Measurements from ENCODE around the gene UGT2B10.
"Not testable (repeated sequence)": the region's sequence is repeated elsewhere in the genome, so short reads cannot be mapped to it uniquely, and the experiment has no call there.

UGT2B10 gene

GRCh38 chr4:68815617-68816409 lies at the start of gene UGT2B10:
Gene UGT2B10, plus strand, starts transcription at chr4:68815994. Its CDS starts 26 bp downstream, at chr4:68816020.
- not testable (repeated sequence) for DNase-seq

- DNase-seq: not testable (repeated sequence)
Measured at GRCh38 chr4:68771836-68772235, 44.0 kb upstream of the UGT2B10 start.

DNA sequence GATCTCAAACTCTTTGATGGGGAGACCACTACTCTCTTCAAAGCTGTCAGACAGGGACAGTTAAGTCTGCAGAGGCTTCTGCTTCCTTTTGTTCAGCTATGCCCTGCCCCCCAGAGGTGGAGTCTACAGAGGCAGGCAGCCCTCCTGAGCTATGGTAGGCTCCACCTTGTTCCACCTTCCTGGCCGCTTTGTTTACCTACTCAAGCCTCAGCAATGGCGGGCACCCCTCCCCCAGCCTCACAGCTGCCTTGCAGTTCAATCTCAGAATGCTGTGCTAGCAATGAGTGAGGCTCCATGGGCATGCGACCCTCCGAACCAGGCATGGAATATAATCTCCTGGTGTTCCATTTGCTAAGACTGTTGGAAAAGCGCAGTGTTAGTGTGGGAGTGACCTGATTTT lies 42.1 kb upstream of the UGT2B10 start:
- DNase-seq: no peak

DNA sequence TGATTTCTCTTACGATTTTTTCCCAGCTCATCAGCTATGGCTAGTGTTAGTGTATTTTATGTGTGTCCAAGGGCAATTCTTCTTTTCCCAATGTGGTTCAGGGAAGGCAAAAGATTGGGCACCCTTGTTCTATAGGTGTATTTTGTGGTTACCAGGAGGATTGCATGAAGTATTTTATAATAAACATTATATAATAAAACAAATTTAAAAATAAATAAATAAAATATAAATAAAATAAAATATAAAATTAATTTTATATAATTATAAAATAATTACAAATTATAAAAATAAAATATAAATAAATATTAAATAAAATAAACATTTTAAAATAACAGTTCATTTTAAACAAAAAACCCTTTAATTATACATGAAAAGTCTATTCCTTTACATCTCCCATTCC lies 35.6 kb upstream of the UGT2B10 start:
- DNase-seq: no peak

DNA sequence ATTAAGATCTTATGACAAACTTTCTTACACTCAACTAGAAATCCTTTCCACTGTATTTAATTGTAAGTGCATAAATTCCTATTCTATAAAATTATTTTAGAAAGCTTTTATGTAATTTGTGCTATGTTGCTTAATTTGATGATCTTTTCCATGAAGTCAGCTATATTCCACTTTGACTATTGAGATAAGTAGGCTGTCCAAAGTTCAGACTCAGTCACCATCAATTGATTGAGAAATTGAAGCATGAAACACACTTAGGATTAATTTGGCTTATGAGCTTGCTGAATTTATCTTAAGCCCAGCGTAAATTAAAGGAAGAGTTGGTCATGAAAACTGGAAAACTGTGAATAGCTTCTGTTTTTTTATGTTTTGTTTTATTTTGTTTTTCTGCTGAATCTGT lies 18.7 kb upstream of the UGT2B10 start:
- DNase-seq: no peak

DNA sequence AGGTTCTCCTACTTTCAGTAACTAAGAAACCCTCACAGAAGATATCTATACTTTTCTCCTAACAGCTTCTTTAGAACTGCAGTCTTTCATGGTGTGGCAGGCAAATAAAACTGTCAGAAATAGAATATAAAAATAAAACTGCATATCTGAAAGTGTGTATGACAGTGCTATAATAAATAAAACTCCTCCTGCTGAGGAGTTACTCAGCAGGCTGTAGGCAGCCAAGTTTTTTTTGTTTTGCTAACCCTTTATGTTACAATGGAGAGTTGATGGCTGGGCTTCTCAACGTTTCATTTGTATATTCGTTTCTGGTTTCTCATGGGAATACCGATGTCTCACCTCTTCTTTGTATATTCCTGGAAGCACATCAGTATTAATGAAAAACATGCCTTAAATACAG lies 18.2 kb upstream of the UGT2B10 start:
- DNase-seq: no peak

GRCh38 chr4:68803013-68803412 lies 12.8 kb upstream of the UGT2B10 start:
- DNase-seq: no peak

DNA sequence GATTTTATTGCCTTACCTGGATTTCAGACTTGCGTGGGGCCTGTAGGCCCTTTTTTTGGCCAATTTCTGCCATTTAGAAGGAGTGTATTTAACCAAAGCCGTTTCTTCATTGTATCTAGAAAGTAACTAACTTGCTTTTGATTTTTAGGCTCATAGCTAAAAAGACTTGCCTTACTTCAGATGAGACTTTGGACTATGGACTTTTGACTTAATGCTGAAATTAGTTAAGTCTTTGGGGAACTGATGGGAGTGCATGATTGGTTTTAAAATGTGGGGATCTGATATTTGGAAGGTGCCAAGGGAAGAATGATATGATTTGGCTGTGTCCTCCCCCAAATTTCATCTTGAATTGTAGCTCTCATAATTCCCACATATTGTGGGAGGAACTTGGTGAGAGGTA lies 7.7 kb upstream of the UGT2B10 start:
- no peak for DNase-seq

DNA sequence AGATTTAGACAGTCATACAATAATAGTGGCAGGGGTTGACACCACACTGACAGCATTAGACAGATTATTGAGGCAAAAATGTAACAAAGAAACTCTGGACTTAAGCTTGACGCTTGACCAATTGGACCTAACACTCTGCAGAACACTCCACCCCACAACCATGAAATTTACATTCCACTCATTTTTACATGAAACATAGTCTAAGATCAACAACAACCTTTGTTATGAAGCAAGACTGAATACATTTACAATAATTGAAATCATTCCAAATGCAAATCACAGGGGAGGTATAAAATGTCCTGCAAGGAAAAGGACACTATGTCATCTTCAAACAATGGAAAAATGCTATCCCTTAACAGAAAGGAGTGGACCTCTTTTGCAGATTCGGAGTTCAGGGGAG lies 4.9 kb upstream of the UGT2B10 start:
- DNase-seq: no peak

GRCh38 chr4:68816410-68817265 lies 844 bp downstream of the UGT2B10 start:
- not testable (repeated sequence) for DNase-seq

GRCh38 chr4:68817386-68817785 lies 1.6 kb downstream of the UGT2B10 start:
- no peak for DNase-seq

GRCh38 chr4:68818030-68818462 lies 2.3 kb downstream of the UGT2B10 start:
- DNase-seq: peak; percentile 27

DNA sequence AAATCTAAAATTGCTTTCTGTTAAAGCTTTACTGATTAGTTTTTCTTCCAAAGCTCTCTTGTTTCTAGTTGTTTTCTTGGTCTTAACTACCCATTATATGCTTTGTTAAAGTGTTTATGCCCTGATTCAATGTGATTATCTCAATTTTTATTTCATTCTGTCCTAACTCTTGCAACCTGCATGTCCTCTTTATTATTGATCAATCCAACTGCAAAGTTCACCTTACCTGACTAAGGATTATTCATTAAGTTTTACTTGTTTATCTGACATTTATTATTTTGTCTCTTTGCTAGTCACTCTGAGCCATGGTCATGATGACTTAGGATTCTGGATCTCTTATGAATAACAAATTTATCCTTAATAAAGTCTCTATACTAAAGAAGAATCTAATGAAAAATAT lies 15.8 kb downstream of the UGT2B10 start:
- DNase-seq: no peak

DNA sequence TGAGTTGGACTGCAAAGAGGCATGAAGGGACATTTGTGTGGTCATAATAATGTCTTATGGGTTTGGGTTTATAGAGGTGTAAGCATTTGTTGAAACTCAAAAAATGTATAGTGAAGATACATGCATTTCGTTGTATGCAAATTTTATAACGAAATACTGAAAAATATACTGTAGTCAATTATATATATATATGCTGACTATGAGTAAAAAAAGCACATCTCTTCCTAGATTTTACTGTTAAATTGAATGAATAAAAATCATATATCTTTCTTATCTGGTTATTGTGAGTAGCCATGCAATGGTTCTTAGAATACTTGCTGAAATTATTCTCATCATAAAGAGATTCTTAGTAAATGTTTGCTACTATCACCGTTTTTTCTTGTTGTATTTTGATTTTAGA lies 34.5 kb downstream of the UGT2B10 start:
- DNase-seq: no peak

DNA sequence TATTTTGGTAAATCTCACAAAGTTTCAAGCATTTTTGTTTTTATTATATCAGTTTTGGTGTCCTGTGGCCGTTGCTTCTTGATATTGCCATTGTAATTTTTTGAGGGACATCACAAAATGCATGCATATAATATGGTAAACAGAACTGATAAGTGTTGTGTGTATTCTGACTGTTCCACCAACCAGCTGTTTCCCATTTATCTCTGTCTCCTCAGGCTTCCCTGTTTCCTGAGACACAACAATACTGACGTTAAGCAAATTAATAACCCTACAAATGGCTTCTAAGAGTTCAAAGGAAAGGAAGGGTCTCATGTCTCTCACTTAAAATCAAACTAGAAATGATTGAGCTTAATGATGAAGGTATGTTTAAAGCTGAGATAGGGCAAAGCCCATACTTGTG lies 40.0 kb downstream of the UGT2B10 start:
- DNase-seq: no peak

DNA sequence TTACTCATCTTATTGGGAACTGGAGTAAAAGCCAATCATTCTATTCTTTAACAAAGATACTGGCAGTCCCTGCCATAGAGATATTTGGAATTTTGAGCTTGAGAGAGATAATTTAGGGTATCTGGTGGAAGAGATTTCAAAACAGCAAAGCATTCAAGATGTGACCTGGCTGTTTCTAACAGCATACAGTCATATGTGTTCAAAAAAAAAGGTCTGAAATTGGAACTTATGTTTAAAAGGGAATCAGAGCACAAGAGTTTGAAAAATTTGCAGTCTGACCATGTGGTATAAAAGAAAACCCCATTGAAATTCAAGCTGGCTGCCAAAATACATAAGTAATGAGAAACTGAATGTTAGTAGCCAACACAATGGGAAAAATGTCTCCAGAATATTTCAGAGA lies 42.2 kb downstream of the UGT2B10 start:
- no peak for DNase-seq

DNA sequence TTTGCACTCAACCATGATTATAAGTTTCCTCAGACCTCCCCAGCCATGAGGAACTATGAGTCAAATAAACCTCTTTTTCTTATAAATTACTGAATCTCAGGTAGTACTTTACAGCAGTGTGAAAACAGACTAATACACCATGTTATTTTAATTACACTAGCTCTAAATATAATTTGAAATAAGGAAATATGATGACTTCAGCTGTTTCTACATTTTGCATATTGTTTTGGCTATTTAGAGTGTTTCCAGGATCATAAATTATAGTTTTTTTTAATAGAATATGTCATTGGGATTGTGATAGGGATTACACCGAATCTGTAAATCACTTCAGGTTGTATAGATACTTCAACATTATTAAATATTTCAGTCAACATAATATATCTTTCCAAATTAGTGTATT lies 43.9 kb downstream of the UGT2B10 start:
- DNase-seq: no peak

GRCh38 chr4:68861057-68861456 lies 45.3 kb downstream of the UGT2B10 start:
- no peak for DNase-seq

GRCh38 chr4:68864438-68865187 lies 48.8 kb downstream of the UGT2B10 start:
- peak; percentile 31 for DNase-seq

GRCh38 chr4:68865188-68865638 lies 49.4 kb downstream of the UGT2B10 start:
- DNase-seq: no peak

DNA sequence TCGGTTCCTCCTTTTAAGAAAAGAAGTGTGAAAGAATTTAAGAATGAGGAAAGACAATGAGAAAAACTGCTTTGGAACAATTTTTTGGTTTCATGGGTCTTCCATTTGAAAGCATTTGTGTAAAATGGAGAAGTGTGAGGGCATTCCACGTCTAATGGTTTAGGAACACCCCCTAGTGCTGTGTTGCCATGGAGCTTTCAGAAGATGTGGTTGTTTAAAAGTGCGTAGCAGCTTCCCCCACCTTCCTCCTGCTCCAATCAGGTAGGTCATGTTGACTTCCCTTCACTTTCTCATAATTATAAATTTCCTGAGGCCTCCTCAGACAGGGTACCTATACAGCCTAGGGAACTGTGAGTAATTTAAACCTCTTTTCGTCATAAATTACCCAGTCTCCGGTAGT lies 50.0 kb downstream of the UGT2B10 start:
- DNase-seq: no peak

DNA sequence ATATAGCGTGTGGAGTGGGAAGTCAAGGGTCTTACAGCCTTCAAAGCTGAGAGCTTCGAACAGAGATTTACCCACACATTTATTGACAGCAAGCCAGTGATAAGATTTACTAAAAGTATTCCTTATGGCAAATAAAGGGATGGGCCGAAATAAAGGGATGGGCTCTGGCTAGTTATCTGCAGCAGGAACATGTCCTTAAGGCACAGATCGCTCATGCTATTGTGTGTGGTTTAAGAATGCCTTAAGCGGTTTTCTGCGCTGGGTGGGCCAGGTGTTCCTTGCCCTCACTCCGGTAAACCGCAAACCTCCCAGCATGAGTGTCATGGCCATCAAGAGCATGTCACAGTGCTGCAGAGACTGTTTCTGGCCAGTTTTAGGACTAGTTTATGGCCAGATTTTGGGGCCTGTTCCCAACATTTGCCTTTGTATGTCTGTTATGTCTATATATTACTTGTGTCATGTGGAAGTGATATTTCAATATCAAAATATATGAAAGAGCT lies 53.5 kb downstream of the UGT2B10 start:
- DNase-seq: no peak
